ENCODE results near the gene KLHDC9.
"Not testable (repeated sequence)": the region's sequence is repeated elsewhere in the genome, so short reads cannot be mapped to it uniquely, and the experiment has no call there.

KLHDC9 gene

DNA sequence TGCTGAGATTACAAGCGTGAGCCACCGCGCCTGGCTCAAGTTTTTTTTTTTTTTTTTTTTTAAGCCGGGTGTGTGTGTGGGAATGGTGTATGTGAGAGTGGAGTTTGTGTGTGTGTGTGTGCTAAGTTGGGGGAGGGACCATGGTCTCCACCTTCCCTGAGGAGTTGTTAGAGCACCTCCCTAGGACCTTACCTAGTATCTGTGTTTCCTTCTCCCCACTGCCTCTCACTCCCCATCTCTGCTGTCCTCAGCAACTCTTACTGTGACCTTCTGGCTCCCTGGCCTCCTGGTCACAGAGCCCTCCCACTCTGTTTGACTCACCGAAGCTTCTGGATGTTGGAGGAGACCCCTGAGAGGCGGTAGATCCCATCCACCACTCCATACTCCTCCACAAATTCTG lies 38.9 kb upstream of the KLHDC9 start:
- DNase-seq (ENCODE audit: low read depth), result no peak
- TF ChIP-seq, protein P1, sequence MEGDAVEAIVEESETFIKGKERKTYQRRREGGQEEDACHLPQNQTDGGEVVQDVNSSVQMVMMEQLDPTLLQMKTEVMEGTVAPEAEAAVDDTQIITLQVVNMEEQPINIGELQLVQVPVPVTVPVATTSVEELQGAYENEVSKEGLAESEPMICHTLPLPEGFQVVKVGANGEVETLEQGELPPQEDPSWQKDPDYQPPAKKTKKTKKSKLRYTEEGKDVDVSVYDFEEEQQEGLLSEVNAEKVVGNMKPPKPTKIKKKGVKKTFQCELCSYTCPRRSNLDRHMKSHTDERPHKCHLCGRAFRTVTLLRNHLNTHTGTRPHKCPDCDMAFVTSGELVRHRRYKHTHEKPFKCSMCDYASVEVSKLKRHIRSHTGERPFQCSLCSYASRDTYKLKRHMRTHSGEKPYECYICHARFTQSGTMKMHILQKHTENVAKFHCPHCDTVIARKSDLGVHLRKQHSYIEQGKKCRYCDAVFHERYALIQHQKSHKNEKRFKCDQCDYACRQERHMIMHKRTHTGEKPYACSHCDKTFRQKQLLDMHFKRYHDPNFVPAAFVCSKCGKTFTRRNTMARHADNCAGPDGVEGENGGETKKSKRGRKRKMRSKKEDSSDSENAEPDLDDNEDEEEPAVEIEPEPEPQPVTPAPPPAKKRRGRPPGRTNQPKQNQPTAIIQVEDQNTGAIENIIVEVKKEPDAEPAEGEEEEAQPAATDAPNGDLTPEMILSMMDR (IDR thresholded peaks at IDR 0.05; ENCODE audit: control insufficient read depth, extremely low read depth, insufficient read depth), result no peak
- no peak overlapping the region for H3K4me3 ChIP-seq (ENCODE audit: low read depth, low read length)

DNA sequence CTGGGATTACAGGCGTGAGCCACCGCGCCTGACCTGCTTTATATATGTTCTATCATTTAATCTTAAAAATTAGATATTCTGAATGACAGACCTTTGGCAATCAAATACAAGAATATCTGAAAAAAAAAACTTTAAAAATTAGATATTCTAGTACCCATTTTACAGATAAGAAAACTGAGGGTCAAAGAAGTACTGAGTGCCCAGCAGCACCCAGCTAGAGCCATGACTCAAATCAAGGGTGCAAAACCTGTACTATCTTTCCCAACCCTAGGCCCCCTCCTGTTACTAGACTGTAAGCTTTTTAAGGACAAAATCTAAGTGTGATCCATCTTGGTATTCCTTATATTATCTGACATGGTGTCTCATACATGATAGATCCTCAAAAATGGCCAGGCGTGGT lies 36.7 kb upstream of the KLHDC9 start:
- no peak overlapping the region for H3K4me3 ChIP-seq (ENCODE audit: low read depth, low read length)
- no peak for DNase-seq (ENCODE audit: low read depth)
- TF ChIP-seq, protein P1 (IDR thresholded peaks at IDR 0.05; ENCODE audit: control insufficient read depth, extremely low read depth, insufficient read depth), result no peak

DNA sequence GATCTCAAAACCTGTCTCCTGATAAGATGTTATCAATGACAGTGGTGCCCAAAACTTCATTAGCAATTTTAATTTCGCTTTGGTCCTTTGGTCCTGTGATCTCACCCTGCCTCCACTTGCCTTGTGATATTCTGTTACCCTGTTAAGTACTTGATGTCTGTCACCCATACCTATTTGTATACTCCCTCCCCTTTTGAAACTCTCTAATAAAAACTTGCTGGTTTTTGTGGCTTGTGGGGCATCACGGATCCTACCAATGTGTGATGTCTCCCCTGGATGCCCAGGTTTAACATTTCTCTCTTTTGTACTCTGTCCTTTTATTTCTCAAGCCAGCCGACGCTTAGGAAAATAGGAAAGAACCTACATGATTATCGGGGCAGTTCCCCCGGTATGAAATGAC lies 34.2 kb upstream of the KLHDC9 start:
- not testable (repeated sequence) for DNase-seq (ENCODE audit: low read depth); H3K4me3 ChIP-seq (ENCODE audit: low read depth, low read length)

DNA sequence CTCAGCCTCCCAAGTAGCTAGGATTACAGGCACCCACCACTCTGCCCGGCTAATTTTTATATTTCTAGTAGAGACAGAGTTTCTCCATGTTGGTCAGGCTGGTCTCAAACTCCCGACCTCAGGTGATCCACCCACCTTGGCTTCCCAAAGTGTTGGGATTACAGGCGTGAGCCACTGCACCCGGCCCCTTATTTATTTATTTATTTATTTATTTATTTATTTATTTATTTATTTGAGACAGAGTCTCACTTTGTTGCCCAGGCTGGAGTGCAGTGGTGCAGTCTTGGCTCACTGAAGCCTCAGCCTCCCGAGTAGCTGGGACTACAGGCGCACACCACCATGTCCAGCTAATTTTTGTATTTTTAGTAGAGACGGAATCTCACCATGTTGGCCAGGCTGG lies 32.5 kb upstream of the KLHDC9 start:
- DNase-seq (ENCODE audit: low read depth); H3K4me3 ChIP-seq (ENCODE audit: low read depth, low read length): not testable (repeated sequence)

DNA sequence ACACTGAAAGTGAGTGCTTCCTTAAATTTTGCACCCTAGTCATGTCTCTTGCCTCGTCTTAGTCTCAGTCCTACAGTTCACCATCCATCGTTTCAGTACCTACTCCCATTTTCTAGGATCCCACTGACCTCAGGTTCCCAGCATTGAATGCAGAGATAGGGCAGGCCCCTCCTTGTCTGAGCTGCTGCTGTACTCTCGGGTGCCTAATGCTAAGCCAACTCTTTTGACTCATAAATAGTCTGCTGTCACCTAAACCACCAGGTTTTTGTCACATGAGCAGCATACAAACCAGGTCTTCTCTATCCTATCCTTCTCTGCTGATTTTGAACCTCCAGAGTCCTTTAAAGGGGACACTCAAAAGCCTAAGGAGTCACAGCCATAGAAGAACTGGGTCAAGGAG lies 31.5 kb upstream of the KLHDC9 start:
- no peak for DNase-seq (ENCODE audit: low read depth)

DNA sequence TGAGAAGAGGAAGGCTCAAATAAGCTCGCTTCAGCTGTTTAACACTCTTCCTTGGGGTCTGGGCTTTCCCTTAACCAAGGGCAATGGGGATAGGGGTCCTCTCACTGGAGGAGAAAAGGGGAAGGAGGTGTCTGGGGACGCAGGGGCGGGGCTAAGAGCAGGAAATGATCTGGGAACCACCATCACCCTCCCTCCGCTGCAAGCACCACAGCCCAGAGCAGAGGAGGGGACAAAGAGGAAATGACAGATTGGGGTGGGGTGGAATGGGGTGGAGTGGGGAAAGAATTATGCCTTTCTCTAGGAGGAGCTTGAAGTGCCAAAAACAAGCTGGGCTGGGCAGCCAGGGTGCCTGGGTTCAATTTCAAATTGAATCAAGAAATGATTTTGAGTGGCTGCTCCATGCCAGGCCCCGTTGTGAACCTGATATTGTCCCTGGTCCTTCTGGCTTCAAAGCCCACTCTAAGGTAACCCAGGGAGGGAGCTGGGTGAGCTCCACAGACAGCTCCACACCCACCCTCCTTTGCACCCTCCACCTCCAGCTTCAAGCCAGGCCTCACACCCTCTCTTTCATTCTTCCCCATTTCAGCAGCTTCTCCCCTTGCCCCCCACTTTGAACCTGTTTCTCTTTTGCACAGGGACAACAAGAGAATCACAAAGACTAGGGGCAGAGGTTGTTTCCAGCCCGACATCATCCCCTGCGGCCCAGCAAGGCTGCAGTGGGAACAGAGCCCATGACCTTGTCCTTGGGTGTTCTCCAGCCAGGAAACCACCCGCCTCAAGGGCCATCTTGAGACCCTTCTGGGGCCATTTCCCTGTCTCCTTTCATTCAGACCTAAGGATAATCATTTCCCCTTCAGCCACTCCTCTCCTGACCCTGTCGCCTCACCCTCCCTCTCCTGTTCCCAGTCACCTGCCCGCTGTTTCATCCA lies 29.6 kb upstream of the KLHDC9 start:
- H3K4me3 ChIP-seq (ENCODE audit: low read depth, low read length), result no peak overlapping the region
- TF ChIP-seq, protein P1 (IDR thresholded peaks at IDR 0.05; ENCODE audit: control insufficient read depth, extremely low read depth, insufficient read depth), result no peak
- DNase-seq (ENCODE audit: low read depth), result no peak

More for the DNA sequence above, 31.5 kb upstream of the KLHDC9 start:
- H3K4me3 ChIP-seq (ENCODE audit: low read depth, low read length), result no peak overlapping the region
- TF ChIP-seq, protein P1 (IDR thresholded peaks at IDR 0.05; ENCODE audit: control insufficient read depth, extremely low read depth, insufficient read depth), result no peak

DNA sequence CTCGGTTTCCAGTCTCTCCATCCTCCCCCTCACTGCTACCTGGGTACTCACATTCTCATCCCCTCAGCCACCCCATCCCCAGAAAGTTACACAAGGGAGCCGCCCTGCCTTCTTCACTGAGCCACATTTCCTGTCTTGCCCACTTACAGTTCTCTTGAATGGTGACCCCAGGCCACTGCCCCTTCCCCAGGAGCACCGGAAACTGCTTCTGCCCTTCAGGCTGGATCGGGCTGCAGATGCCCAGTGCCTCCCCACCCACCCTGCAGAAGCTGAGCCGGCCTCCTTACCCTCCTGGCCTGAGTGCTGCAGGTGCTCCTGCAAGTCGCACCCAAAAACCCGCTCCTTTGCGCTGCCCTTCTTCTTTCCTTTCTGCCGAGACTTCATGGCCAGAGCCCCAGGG lies 28.9 kb upstream of the KLHDC9 start:
- no peak for DNase-seq (ENCODE audit: low read depth)
- H3K4me3 ChIP-seq (ENCODE audit: low read depth, low read length), result no peak overlapping the region
- TF ChIP-seq, protein P1 (IDR thresholded peaks at IDR 0.05; ENCODE audit: control insufficient read depth, extremely low read depth, insufficient read depth), result no peak

DNA sequence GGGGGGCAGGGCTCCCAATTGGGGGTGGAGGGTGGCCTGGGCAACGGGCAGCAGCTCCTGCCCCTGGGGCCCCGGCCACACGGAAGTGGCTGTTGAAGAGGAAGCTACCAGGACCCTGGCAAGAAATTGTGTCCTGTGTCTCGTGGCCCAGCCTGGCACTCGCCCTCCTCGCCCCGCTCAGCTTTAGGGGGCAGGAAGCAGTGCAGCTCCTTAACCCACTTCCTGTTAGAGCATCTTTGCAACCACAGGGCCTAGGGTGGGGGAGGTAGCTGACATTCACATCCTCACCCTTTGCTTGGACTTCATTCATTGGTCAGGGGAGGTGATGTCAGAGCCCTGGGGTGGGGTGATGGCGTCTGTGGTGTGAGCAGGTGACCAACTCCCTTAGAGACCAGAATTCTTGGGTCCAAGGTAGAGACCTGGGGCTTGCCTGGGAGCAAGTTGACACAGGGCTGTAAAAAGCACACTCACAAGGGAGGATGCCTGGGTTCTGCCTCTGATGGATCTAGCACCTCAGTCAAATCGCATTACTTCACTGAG lies 28.4 kb upstream of the KLHDC9 start, which contains the start of gene ARHGAP30:
Gene ARHGAP30, minus strand, starts transcription at position 161 of the 540 bp plus-strand sequence. CDS start 267 bp downstream, outside the sequence.
- TF ChIP-seq, protein P1 (IDR thresholded peaks at IDR 0.05; ENCODE audit: control insufficient read depth, extremely low read depth, insufficient read depth), result no peak
- no peak for DNase-seq (ENCODE audit: low read depth)
- H3K4me3 ChIP-seq (ENCODE audit: low read depth, low read length), result no peak within 1 kb of the TSS
